ENCODE results near the gene C17orf58.

The C17orf58 gene

GRCh38 chr17:67950945-67951344 lies 45.3 kb downstream of the C17orf58 start:
- DNase-seq (ENCODE audit: low read depth): no peak

GRCh38 chr17:67947325-67947813 lies 48.9 kb downstream of the C17orf58 start:
- no peak for DNase-seq (ENCODE audit: low read depth)

- no peak for DNase-seq (ENCODE audit: low read depth)
Measured at GRCh38 chr17:67946513-67946912, 49.8 kb downstream of the C17orf58 start.

GRCh38 chr17:67944035-67944434 lies 52.2 kb downstream of the C17orf58 start:
- no peak for DNase-seq (ENCODE audit: low read depth)

- DNase-seq (ENCODE audit: low read depth): no peak
Measured at GRCh38 chr17:67942810-67943209, 53.5 kb downstream of the C17orf58 start.
